Measurements from ENCODE around the gene GFOD2.

GFOD2 gene

DNA sequence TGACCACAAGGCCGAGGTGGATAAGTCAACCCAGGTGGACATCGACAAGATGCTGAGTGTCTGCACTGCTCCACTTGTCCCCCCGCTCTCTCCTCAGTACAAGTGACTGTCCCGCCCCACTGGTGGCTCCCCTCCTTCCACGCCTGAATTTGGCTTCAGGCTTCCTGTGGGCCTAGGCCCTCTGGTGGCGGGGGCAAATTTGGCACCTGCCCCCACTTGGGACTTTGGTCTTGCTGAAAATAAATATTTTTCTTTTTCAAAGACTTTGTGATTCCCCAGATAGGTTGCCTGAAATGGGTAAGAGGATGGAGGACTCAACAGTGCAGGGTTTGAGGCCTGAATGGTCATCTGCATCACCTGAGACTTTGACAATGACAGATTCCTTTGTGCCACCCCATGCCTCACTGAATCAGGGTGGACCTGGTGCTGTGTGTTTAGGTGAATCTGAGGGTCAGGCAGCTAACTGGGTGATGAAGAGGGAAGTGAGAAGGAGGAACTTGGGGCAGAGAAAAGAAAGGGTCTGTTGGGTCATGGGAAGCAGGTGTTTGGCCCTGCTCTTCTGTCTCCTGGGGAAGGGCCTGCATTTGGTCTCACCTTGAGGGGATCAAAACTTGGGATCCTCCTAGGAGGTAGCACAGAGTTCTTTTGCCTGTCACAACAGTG, 50.5 kb downstream of the GFOD2 start:
- no peak for FAIRE-seq

DNA sequence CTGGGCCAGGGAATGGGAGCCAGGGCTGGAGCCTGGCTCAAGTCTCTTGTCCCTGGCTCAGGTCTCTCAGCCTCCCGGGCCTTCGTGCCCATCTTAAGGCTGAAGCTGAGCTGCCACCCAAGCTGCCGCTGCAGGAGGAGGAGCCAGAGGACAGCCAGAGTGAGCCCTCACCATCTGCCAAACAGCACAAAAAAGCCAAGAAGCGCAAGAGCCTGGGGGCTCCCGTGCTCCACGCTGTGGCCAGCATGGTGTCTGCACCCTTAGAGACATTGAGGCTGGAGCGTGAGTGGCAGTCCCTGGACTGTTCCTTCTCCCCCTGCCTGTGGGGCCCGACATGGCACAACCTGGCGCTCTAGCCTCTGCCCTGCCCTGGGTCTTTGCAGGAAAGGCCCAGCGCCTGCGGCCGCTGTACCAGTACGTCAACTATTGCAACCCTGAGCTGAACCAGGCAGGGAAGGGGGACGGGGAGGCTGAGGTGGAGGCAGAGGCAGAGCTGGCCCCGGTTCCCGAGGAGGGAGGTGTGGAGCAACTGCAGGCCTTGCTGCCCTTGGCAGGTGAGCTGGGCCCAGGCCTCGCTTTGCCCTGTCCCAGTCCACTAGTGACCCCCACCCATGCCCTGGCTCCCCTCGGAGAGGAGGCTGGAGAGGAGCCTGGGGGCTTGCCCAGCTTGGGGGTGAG, 51.2 kb downstream of the GFOD2 start:
- FAIRE-seq = no peak

DNA sequence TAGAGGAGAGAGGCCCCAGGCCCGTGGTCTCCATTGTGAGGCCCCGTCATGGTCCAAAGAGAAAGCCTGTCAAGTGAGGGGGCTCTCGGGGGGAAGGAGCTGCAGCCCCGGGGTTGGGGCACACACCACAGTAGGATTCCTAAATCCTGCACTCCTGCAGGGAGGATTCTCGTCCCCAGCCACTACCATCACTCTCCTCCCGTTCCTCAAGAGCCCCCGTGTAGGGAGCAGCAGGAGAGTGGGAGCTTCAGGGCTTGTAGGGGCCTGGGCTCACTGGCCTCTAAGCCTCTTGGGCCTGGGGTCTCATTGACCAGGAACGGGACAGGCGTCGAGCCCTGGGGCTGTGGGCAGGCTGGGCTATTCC, 51.7 kb downstream of the GFOD2 start:
- no peak for FAIRE-seq

DNA sequence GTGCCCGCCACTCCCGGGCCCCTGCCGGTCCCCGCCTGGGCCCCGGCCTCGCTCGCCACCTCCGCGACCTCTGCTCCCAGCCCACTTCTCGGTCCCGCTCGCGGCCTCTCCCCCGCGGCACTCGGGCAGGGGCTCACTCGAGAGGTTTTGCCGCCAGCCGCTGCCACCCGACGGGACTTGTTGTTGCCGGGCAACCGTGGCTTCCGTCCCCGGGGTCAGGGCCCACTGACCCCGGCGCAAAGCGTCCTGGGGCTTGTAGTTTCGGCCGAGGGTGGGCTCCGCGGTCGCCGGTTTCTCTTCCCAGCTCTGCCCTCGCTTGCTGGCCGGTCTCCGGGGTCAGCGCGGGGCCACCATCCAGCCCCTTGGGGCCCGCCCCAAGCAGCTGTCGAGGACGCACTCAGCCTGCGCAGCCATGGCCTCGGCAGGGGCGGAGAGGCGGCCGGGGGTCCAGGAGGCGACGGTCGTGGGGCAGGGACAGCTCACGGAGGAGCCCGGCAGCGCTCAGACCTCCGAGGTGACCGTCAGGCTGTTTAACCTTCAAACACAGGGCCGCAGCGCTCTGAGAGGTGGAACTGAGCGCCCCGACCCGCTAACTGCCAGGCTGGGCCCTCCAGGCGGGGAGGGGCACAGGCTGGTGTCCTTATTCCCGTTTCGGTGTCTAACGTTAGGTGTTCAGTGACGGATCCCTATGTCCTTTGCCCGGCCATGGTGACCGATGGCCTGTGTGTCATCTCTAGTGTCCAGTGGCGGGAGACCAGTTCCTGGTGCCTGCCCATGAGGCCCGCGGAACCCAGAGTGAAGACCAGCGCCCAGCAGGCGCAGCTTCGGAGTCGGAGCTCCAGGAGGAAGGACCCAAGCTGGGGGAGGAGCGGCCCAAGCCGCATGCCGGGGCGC, 52.3 kb downstream of the GFOD2 start, which contains the start of the genes C16orf86 and ENKD1:
C16orf86 (plus strand) TSS at position 256 of the 894 bp plus-strand sequence; CDS start at position 413, 157 bp downstream.
ENKD1 (minus strand) TSS at position 192 of the 894 bp plus-strand sequence. CDS start 308 bp downstream, outside the sequence.
- no peak for FAIRE-seq

DNA sequence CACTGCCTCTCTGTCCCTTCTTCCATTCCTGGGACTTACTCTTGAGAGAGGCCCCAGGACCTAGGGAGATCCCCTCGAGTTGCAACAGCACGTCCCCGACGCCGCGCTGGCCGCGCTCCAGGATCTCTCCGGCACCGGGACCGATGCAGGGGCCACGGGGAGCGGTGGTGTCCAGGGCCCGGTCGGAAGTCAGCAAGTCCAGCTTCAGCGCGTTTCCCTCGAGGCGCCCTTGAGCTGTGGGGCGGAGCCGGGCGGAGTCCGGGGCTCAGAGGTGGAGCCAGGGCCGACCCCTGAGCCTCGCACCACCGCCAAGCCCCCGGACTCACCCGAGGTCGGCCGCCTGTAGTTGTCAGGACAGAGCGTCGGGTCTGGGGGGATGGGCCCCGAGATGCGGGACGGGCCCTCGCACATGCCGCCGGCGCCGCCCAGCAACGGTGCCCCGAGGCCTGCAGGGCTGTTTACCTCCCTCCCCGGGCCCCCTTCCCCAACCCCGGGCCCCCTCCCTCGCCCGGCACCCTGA, 53.0 kb downstream of the GFOD2 start:
- FAIRE-seq = no peak

DNA sequence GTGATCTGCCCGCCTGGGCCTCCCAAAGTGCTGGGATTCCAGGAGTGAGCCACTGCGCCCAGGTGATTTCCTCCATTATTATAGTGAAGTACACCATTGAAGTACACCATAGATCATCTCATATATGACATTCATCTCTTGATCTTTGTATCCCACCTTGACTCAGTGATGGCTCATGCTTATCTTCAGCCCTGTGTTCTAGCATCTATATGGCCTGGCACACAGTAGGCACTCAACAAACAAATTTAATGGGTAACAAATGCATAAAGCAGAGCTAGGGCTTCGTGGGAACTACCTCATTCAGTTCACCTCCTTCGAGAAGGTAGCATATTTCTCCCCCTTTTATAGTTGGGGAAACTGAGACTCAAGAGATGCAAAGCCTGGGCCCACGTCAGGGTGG, 53.5 kb downstream of the GFOD2 start:
- FAIRE-seq = no peak

DNA sequence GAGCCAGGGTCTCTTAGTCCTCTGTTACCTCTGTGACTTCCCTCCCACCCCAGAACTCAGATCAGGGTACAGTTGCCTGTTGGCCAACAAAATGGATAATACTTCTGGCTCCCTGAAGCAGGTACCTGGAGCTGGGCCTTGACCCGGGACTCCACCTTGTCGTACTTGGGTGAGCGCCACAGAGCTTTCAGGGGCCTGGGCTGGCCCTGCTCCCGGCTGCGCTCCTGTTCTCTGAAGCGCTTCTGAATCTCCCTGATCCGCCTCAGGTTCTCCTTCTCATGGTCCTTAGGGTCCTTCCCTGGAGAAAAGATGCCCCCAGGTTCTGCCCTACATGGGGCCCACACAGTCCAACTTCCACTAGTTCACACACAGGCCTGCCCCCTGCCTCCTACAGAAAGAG, 54.2 kb downstream of the GFOD2 start:
- FAIRE-seq = no peak

DNA sequence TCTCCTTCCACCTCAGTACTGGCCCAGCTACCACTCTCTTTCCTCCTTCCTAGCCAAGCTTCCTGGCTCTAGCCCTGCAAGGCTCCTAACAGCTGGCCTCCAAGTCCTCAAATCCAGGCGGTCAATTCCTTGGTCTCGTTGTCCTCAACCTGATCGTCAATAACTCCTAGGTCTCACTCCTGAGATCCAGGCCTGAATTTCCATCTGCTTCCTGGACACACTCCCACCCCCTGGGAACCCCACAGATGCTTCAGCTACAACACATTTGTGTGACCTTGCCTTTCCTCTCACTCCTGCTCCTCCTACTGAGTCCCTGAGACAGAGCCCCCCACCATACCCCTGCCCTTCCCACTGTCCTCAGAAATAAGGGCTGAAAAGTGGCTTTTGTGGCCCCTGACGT, 54.9 kb downstream of the GFOD2 start:
- no peak for FAIRE-seq

DNA sequence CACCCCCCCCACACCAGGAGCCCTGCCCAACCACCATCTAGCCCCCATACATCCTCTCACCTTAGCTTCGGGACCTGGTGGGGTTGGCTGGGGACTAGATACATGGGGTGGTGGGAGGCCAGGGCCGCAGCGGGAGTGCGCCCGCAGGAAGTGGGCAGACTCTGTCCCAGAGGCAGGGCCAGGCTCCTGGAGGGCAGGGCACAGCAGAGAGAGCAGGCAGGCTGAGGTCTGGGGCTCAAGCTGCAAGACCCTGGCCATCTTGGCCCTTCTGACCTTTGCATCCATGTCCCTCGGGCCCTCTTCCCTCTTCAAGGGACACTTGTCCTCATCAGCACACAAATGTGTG, 55.3 kb downstream of the GFOD2 start:
- no peak for FAIRE-seq

DNA sequence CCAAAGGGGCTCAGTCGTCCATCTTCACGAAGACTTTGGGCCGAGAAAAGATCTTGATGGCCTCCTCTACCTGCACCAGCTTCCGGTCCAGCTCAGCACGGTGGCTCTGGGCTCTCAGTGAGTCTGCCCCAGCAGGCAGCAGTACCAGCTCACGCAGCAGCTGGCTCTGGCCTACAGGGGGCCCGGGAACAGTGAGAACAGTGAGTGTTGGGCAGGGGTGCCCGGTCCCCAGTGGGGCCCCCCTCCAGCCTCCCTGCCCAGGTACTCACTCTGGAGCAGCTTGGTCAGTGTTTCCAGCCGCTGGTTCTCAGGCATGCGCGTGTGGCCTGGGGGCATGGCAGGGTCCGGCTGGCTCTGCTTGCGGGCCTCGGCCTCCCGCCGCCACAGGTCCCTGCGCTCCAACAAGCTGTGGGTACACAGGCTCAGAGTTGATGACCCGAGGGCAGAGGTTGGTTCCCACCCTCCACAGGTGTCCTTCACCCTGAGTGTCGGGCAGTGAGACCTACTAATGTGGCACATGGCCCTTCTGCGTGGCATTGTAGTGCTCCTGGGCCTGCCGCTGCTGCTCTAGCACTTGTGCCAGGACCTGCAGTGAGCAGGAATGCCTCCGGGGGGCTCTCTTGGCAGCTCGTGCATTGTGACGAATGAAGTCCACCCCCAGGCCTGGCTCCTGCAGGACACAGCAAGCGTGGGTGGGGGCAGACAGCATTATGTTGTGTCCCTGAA, 55.8 kb downstream of the GFOD2 start:
- FAIRE-seq = no peak

DNA sequence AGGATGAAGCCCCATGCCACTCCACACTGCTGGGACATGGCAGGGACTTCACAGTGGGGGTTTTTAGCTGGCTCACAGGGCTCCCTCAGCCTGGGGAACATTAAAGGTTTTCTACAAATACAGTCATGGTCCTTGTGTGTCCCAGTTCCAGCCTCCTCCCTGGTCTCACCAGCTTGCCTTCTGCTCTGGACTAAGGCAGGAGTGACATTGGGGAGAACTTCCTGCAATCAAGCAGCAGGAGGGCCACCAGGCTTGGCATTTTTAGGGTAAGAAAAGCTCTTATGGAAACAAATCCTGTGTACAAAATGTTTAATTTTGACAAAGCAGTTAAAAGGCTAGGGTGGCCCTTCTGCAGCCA, 56.5 kb downstream of the GFOD2 start:
- no peak for FAIRE-seq

DNA sequence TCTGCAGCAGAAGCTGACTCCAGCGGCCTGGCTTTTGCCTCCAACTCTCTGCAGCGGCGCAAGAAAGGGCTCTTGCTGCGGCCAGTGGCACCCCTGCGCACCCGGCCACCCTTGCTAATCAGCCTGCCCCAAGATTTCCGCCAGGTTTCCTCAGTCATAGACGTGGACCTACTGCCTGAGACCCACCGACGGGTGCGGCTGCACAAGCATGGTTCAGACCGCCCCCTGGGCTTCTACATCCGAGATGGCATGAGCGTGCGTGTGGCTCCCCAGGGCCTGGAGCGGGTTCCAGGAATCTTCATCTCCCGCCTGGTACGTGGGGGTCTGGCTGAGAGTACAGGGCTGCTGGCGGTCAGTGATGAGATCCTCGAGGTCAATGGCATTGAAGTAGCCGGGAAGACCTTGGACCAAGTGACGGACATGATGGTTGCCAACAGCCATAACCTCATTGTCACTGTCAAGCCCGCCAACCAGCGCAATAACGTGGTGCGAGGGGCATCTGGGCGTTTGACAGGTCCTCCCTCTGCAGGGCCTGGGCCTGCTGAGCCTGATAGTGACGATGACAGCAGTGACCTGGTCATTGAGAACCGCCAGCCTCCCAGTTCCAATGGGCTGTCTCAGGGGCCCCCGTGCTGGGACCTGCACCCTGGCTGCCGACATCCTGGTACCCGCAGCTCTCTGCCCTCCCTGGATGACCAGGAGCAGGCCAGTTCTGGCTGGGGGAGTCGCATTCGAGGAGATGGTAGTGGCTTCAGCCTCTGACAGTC, 57.0 kb downstream of the GFOD2 start:
- no peak for FAIRE-seq

DNA sequence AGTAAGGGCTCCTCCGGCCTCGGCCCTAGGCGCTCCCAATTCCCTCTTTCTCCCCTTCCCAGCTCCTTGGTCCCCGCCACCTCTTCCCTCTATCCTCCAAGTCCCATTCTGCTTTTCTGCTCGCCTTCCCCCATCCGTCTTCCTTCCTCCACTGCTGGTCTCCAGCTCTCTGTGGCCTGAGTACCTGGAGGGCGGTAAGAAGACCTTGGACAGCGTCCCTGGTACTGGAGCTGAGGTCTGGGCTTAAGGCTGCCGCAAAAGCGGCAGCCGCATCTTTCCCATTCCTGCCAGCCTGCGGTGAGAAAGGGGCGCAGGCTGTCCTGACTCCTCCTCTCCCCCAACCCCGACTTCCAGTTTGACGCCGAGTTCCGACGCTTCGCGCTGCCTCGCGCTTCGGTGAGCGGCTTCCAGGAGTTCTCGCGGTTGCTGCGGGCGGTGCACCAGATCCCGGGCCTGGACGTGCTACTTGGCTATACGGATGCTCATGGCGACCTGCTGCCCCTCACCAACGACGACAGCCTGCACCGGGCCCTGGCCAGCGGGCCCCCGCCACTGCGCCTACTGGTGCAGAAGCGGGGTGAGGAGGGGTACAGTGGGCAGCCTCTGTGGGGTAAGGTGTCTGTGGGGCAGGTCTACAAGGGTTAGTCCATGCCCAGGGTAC, 57.9 kb downstream of the GFOD2 start:
- FAIRE-seq = no peak

DNA sequence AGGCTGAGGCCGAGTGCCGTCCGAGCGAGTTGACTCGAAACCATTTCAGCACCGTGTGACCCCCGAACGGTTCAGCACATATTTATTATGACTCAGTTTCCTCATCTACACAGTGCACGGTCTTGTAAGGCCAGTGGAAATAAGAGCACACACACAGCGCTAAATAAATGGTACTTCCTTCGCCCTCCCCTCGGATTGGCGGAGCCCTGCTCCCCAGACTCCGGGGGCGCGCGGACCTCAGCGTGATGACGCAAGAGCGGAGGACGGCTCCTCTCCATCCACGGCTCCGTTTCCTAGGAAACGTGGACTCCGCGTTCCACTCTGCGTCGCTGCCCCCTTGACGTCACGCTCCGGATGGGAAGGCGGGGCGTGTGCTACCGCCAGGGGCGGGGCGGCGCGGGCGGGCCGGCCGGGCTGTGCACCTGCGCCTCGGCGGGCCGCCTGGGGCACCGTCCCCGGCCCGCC, 58.5 kb downstream of the GFOD2 start, which contains the start of gene PARD6A:
PARD6A (plus strand) TSS at position 397 of the 465 bp plus-strand sequence. CDS start 79 bp downstream, outside the sequence.
- FAIRE-seq = peak; percentile 64

DNA sequence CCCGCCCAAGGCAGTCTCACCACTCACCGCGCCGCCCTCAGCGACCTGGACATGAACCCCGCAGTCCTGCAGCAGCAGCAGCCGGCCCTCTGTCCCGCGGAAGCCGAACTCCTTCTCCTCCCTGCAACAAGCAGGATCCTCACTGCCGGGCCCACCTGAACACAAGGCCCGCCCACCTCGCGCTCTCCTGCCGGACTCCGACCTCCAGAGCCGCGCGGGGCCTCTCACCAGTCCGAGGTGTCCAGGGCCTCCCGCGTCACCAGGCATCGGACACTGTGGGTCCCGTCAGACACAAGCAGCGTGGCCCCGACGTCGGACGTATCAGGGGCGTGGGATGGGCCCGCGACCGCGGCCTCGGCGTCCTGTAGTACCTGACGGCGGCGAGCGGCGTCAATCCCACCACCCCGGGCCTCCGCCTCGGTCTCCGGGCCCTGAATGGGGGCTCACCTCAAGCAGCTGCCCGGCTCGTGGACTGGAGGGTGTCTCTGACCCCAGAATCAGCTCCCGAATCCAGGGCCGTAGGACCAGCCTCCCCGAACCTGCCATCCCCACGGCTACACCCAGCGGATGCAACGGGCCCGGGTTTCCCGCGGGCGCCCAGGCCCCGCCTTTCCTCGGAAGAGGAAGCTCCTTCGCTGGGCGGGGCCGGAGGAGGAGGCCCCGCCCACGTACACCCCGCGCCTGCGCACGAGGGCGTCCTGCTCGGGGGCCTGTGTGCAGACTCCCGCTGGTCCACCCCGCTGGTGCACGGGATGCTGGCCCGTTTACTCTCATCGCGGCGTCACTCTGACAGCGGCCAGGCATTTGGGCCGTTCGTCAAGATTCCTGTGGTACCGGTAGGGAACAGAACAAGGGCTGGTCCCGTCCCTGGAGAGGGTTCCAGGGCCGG, 59.2 kb downstream of the GFOD2 start, which contains the start of gene ACD:
ACD (minus strand) TSS at position 586 of the 889 bp plus-strand sequence; CDS start at position 546, 40 bp downstream.
- peak; percentile 51 for FAIRE-seq

DNA sequence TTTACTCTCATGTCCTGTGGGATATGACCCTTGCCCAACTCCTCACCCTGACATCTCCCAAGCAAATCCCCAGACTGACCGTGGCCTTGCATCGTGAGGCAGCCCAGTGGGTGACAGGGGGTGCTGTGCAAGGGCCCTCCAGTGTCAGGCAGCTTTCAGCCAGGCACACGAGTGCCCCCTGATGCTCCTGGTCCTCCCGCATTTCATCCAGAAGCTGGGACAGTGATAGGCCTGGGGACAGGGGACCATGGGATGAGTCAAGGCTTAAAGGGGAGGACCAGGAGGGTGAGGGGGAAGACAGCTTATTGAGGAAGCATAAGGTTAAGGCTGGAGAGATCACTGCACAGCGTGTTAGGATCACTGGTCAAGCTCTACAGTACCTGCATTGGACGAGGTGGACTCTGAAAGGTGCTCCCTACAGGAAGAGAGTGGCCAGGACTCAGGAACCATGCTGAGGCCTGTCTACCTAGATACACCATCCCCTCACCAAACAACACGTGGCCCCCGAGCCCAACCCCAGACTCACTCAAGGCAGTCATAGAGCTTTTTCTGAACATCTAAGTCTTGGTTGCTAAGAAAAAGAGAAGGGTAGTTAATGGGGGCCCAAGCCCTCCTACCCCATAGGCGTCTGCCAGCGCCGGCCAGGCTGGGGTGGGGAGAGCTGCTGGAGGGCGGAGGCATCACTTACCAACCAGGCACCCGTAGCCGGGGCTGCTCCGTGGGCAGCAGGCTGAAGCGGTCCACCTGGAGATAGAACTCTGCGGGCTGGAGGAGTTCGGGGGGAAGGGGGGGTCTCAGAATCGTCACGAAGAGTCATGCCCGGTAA, 60.1 kb downstream of the GFOD2 start:
- no peak for FAIRE-seq

DNA sequence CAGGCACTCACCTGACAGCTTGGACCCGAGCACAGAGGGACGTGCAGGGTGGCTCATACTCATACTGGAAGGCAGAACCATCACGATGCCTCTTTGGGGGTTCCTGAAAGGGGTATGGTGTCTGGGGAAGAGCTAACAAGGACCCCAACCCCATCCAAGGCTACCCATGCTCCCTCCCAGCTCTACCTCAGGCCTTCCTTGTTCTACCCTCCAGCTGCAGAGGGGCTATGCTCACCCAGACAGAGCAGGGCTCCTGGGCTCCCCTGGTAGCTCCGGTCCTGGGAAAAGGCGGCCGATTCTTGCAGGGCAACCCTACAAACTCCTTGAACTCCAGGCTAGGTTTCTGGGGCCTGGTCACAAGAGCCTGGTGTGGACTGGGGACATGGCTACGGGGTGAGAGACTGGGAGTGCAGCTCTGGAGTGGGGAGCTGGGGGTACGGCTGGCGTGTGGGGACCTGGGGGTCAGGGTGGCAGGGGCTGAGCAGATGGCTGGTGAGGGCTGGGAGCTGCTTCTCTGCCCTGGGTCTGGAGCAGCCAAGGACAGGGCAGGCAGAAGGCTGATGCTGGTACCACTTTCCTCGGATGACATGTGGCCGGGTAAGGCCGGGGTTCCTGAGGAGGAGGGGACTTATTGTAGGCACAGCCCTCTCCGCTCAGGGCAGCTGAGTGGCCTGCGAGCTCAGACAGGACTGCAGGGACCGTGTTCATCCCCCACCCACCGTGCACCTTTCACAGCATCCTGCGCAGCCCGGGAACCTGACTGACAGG, 61.2 kb downstream of the GFOD2 start:
- no peak for FAIRE-seq

DNA sequence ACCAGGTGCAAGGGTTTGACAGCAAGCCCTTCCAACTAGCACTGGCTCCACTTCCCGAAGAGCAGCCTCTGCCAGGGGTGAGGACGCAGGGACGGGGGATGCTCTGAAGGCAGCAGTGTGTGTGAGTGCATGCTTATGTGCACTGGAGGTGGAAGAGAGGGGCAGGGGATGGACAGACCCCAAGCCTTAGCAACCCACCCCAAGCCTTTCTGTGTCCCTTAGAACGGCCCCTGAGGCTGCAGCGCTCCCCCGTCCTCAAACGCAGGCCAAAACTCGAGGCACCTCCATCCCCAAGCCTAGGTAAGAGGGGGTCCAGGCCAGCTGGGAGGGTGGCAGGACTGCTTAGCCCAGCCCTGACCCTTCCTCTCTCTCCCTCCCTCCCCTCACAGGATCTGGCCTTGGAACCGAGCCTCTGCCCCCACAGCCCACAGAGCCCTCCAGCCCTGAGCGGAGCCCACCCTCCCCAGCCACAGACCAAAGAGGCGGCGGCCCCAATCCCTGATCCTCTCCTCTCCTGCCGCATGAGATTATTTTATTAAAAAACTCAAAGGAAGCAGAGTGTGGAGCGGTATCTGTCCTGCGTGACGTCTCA, 62.0 kb downstream of the GFOD2 start:
- no peak for FAIRE-seq

Data from endometrium (tissue), 2 donors.